A673 (cell line): ENCODE measurements around the gene RASAL2.

Experiments
- CTCF ChIP-seq: fragments of 300-800, 200-600 bp; sonication (generic); conservative IDR thresholded peaks from 2 replicates; pipeline ENCODE4 v1.5.1; 2017; ENCODE audit warnings: low read depth, mild to moderate bottlenecking, antibody characterized with exemption, low read length, moderate library complexity, mixed read lengths
- EZH2 ChIP-seq: fragments of 200-600 bp; sonication (generic); IDR thresholded peaks from 2 replicates; pipeline ENCODE4 v1.6.1; 2017; ENCODE audit warnings: borderline replicate concordance, low read depth, mild to moderate bottlenecking, mixed read lengths, antibody characterized with exemption, low read length; ENCODE audit not compliant: poor library complexity, severe bottlenecking

GRCh38 chr1:178503849-178504248 lies 409.9 kb downstream of the RASAL2 start:
- no peak for TF ChIP-seq EZH2
- no peak for TF ChIP-seq CTCF
